Right atrium auricular region (tissue), 2 donors: ENCODE measurements around the gene SPOUT1. TPM values are rescaled to one million over a fixed set of nuclear protein-coding genes. Genes with fewer than 3 reads are reported as not detected.

Experiments used
- DNase-seq: peaks from one replicate; pipeline ENCODE4 v3.0.0-alpha.2; 2019; ENCODE audit warnings: low spot score
- H3K27ac ChIP-seq, 2 donors: fragments of 200-600 bp; sonication (generic); 1 replicate in 1 of 2; 2 replicates in 1 of 2; pipeline ENCODE4 v1.5.1; 2016 to 2019
- H3K27me3 ChIP-seq, 2 donors: fragments of 200-600 bp; sonication (generic); one replicate each; pipeline versions ENCODE4 v1.5.1 to v1.6.0; 2017 to 2019
- H3K36me3 ChIP-seq: fragments of 200-600 bp; sonication (generic); one replicate; pipeline ENCODE4 v1.5.1; 2016
- H3K4me1 ChIP-seq, 2 donors: fragments of 200-600 bp; sonication (generic); one replicate each; pipeline versions ENCODE4 v1.5.1 to v1.6.0; 2017 to 2019
- H3K4me3 ChIP-seq, 2 donors: fragments of 200-600 bp; sonication (generic); 1 replicate in 1 of 2; 2 replicates in 1 of 2; pipeline ENCODE4 v1.5.1; 2017 to 2019; ENCODE audit warnings: mild to moderate bottlenecking in 1 of 2, moderate library complexity in 1 of 2
- H3K9me3 ChIP-seq, 2 donors: fragments of 200-600 bp; sonication (generic); one replicate each; pipeline ENCODE4 v1.5.1; 2019
- CTCF ChIP-seq, 2 donors: fragments of 200-600 bp; sonication (generic); IDR thresholded peaks; one replicate each; pipeline ENCODE4 v1.5.1; 2019; ENCODE audit warnings: antibody characterized with exemption in 2 of 2
- total RNA-seq, 2 donors: library from RNA; depleted of rRNA; stranded (reverse); fragments of >200 nt; gene quantifications; one replicate each; pipeline ENCODE4 v1.1.0, GENCODE V29; 2016

The SPOUT1 gene
- total RNA-seq, 2 donors from 2014 or later = 8.5 to 11.6 TPM

- Histone ChIP-seq H3K27ac (no peak overlapping the region), H3K4me3 (no peak overlapping the region), H3K36me3 (peaks cover 36% of the 10 kb centered on the region), H3K4me1 (peaks cover 0 to 16% of the 10 kb centered on the region in 2 donors), H3K9me3 (no peaks in the 10 kb centered on the region), H3K27me3 (no peaks in the 10 kb centered on the region)
- DNase-seq = no peak
- no peak for TF ChIP-seq CTCF (IDR thresholded peaks at IDR 0.05)
These were observed 3.5 kb downstream of the SPOUT1 start for GRCh38 chr9:128825923-128826700.

GRCh38 chr9:128824911-128825310, 4.7 kb downstream of the SPOUT1 start:
- peaks cover 36% of the 10 kb centered on the region for H3K36me3 ChIP-seq
- no peak for DNase-seq

GRCh38 chr9:128823903-128824406, 5.6 kb downstream of the SPOUT1 start:
- H3K36me3 ChIP-seq = peaks cover 36% of the 10 kb centered on the region
- TF ChIP-seq CTCF (IDR thresholded peaks at IDR 0.05) = no peak

More at GRCh38 chr9:128824911-128825310, 4.7 kb downstream of the SPOUT1 start:
- Histone ChIP-seq H3K4me3 (no peak overlapping the region), H3K27ac (no peak overlapping the region), H3K9me3 (no peaks in the 10 kb centered on the region), H3K27me3 (no peaks in the 10 kb centered on the region), H3K4me1 (peaks cover 0 to 18% of the 10 kb centered on the region in 2 donors)
- TF ChIP-seq CTCF (IDR thresholded peaks at IDR 0.05) = no peak

GRCh38 chr9:128823362-128823902, 6.2 kb downstream of the SPOUT1 start:
- H3K36me3 ChIP-seq = peaks cover 36% of the 10 kb centered on the region
- H3K27ac ChIP-seq = no peak overlapping the region
- no peak for TF ChIP-seq CTCF (IDR thresholded peaks at IDR 0.05)
- H3K9me3 ChIP-seq = no peaks in the 10 kb centered on the region
- peaks cover 0 to 19% of the 10 kb centered on the region in 2 donors for H3K4me1 ChIP-seq
- no peak for DNase-seq
- no peaks in the 10 kb centered on the region for H3K27me3 ChIP-seq
- no peak overlapping the region for H3K4me3 ChIP-seq

More at GRCh38 chr9:128823903-128824406, 5.6 kb downstream of the SPOUT1 start:
- H3K4me1 ChIP-seq = peaks cover 0 to 22% of the 10 kb centered on the region in 2 donors
- no peak for DNase-seq
- no peak overlapping the region for H3K4me3 ChIP-seq
- H3K27ac ChIP-seq = no peak overlapping the region
- no peaks in the 10 kb centered on the region for H3K9me3 ChIP-seq
- no peaks in the 10 kb centered on the region for H3K27me3 ChIP-seq

- peaks cover 36% of the 10 kb centered on the region for H3K36me3 ChIP-seq
- H3K27me3 ChIP-seq = no peaks in the 10 kb centered on the region
- no peak overlapping the region for H3K4me3 ChIP-seq
- no peak overlapping the region for H3K27ac ChIP-seq
- peaks cover 0 to 18% of the 10 kb centered on the region in 2 donors for H3K4me1 ChIP-seq
- DNase-seq = no peak
- H3K9me3 ChIP-seq = no peaks in the 10 kb centered on the region
- TF ChIP-seq CTCF (IDR thresholded peaks at IDR 0.05) = no peak
These were observed 7.1 kb downstream of the SPOUT1 start for GRCh38 chr9:128822407-128823042.
